ENCODE data around the gene THSD4.
"Not testable (repeated sequence)": the region's sequence is repeated elsewhere in the genome, so short reads cannot be mapped to it uniquely, and the experiment has no call there.

The THSD4 gene

DNA sequence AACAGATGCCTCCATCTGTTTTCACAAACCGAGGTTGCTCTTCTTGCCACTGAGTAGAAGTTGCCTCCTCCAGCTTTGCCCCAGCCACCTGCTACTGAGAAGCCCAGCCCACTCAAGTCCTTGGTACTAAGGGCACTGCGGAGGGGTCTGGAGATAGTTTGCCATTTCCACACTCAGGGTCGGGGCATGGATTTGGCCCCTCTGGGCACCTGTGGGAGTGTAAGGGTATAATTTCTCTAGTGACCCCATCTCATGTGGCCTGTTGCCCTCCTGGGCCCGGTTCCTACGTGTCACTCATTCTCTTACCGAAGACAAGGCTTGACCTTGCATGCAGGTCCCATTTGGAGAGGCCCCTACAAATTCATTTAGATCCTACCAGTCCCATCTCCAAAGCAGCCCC lies 79.0 kb downstream of the THSD4 start:
- DNase-seq = no peak

DNA sequence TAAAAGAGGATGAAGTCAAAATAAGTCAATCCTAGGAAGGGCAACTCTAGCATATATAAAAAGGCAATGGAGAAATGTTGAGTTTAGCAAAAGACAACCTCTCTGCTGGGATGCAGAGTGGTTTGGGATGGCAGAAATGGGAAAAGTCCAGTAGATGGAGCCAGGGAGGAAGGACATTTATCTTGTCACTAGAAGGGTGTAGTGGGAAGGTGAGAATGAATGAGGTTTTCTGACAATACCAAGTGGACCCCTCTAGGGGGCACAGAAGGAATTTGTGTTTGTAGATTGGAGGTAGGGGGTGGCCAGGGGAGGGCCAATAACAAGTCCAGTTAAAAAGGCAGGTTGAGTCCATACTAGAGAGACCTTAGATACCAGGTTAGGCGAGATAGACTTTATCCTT lies 80.0 kb downstream of the THSD4 start:
- no peak for DNase-seq

DNA sequence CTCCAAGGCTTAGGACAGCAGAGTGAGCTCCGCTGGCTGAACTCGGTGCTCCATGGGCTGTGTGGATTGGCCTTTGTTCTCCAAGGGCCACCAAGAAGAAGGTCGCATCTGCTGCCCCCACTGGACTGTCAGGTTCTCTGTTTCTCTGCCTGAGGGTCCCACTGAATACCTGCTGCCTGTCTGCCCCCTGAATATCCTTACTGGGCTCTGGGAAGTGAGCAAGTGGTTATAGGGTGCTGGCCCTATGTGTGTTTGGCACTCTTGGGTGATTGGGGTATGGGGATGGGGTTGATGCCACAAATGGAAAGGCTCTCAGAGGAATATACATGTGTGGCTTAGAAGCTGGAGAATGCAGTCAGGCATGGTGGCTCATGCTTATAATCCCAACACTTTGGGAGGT lies 82.3 kb downstream of the THSD4 start:
- no peak for DNase-seq

DNA sequence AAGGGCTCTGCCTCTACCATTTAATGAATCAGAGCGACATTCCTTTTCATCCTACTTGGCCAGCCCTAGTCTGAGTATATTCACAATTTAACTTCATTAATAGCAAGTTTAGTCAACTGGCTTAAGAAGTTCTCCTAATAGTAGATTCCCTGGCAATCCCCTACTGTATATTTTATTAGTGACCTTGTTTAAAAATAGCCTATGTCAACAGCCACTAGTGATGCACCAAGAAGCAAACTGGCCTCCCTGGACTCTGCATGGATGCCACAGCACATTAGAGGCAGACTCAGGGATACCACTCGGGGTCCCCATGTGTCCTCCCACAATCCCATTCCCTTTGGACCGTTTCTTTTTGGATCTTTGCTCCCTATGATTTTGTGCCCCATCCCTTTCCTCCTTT lies 83.6 kb downstream of the THSD4 start:
- no peak for DNase-seq

DNA sequence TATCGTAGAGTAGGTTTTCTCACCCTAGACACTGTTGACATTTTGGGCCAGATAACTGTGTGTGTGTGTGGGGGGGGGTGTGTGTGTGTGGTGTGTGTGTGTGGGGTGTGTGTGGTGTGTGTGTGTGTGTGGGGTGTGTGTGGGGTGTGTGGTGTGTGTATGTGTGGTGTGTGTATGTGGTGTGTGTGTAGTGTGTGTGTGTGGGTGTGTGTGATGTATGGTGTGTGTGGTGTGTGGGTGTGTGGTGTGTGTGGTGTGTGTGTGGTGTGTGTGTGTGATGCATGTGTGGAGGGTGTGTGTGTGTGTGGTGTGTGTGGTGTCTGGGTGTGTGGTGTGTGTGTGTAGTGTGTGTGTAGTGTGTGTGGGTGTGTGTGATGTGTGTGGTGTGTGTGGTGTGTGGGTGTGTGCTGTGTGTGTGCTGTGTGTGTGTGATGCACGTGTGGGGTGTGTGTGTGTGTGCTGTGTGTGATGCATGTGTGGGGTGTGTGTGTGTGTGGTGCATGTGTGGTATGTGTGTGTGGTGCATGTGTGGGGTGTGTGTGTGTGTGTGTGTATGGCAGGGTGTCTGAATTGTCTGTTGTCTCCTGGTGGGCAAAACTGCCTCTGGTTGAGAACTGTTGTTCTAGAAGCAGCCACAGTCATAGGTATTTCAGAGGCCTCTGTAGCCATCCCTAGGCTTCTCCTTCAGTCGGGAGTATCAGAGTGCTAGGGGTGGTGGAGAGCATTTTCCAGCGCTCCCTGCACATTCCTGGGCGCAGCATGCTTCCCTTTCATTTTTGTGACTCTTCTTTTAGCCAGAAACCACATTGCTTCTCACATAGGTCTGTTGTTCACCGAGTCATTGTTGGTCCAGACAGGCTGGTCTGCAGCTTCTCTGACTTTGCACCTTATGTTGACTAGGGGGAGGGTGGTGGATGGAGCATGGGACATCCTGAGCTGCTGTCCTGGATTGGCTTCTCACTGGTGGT lies 84.4 kb downstream of the THSD4 start:
- DNase-seq = no peak

DNA sequence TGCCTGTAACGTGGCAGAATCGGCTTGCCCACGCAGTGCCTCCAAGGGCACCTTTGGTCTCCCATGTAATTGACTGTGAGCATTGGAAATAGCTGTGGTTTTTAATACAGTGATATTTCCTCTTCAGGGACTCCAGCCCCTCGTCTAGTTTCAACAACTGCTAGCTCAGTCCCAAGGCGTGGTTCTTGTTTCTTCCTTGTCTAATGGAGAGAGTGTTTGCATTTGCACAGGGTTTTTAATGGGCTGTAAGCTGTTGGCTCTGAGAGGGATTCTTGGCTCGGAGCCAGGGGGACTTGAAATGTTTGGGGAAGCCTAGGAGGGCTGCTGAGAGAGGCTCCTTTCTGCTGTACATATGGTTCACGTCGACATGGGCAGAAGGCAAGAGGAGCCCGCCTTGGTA lies 86.2 kb downstream of the THSD4 start:
- DNase-seq = no peak

DNA sequence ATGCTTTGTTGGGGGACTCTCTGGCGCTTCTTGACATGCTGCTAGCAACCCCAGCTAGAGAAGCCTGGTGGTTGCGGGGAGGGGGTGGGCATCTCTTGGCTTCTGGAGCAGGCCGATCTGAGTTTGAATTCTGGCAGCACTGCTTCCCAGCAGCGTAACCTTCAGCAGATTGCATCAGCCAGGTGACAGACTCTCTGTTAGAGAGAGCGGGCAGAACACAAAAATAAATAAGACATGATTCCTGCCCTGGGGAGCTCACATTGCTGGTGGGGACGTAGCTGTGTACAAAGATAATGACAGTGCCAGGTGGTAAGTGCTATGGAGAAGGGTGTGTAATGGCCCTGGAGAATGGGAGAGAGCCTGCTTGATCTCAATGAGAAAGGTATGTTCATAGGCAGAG lies 87.4 kb downstream of the THSD4 start:
- DNase-seq = no peak

DNA sequence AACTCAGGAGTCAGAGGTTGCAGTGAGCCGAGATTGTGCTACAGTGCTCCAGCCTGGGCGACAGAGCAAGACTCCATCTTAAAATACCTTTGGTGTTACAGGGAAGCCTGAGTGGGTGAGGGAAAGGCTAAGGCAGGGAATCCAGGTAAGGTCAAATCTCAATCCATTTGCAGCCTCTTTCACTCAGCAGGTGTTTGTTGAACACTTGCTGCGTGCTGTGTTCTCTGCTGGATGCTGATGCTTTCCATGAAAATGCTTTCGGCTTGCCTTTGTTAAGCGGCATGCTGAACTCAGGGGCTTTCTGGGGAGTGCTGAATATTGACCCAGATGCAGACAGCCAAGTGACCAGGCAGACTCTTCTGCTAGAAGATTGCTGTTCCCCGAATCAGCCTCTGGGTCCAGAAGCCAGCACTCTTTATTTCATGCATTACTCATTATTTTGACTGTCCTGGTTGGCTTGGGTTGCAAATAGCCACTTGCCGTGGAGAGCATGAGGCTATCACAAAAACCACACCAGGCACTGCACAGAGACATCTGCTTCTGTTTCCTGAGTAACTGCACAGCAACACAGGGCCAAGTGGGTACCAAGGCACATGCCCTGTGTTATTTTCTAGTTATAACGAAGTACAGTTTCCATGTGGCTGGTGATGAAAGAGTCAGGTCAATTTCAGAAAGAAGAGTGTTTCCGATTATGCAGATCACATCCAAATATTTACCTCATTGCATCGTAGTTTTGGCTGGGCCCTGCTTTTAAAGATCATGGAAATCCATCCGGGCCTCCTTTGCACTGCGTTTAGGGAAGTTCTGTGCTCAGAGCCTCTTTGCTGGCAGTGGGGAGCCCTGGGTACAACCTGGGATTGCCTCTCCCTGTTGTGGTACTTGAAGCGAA lies 88.6 kb downstream of the THSD4 start:
- no peak for DNase-seq

DNA sequence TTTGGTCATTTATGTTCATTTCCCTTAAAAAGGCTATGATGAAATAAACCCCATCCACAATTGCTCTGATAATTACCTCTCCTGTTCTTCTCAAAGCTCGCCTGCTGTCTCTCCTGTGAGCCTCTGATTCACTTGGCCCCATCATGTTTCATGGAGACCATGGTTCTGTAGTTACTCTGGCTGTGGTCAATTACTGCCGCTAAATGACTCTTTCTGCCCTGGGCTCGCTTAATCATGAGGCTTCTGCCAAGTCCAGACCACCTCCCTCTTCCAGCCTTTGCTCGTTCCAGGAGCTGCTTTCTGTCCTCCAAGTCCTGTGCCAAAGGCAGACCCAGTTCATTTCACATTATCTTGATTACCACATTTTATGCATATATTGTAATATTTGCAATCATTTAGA lies 91.9 kb downstream of the THSD4 start:
- no peak for DNase-seq

DNA sequence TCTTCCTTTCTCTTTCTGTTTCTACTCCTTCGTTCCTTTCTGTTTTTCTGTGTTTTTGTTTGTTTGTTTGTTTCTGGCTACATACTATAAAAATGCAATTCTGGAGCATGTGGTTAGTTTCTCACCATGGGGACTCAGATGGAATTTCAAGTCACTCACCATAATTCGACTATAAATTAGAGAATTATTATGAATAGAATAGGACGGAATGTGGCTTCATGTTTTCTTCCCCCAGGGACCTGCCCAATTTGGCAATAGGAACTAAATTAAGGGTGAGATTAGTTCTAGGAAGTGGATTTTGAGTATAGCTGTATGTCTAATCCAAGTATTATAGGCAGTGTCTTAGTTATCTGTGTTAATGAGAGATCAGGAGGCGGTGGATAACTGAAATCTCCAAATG lies 96.9 kb downstream of the THSD4 start:
- no peak for DNase-seq

DNA sequence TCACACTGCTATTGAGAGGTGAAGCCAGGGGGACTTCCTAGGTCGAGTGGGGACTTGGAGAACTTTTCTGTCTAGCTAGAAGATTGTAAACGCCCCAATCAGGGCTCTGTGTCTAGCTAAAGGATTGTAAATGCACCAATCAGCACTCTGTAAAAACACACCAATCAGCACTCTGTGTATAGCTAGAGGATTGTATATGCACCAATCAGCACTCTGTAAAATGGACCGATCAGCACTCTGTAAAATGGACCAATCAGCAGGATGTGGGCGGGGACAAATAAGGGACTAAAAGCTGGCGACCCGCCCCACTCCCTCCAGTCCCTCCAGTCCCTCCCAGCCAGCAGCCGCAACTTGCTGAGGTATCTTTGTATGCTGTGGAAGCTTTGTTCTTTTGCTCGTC lies 98.7 kb downstream of the THSD4 start:
- DNase-seq = not testable (repeated sequence)

DNA sequence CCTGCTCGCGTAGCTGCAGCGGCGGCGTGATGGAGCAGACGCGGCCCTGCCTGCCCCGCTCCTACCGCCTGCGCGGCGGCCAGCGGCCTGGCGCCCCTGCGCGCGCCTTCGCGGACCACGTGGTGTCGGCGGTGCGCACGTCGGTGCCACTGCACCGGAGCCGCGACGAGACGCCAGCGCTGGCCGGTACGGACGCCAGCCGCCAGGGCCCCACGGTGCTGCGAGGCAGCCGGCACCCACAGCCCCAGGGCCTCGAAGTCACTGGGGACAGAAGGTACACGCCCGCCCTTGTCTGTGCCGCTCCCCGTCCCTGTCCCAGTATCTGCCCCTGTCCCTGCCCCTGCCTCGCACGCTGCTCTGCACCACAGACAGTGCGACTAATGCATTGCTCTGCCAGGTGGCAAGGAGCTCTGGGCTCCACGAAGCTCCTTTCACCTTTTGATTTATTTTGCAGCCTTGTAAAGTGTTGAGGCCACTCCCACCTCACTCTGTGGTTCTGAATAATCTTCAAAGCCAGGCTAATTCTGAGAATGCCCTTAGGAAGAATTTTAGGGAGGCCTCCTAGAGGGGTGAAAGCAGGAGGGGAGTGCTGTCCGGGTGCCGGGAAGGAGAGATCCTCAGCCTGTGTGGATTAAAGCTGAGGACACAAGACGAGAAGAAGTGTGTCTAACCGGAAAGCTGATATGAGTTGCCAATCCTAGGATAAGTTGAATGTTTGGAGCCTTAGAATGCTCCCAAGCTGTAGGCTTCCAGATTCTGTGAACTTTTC lies 100.0 kb downstream of the THSD4 start:
- DNase-seq = no peak

DNA sequence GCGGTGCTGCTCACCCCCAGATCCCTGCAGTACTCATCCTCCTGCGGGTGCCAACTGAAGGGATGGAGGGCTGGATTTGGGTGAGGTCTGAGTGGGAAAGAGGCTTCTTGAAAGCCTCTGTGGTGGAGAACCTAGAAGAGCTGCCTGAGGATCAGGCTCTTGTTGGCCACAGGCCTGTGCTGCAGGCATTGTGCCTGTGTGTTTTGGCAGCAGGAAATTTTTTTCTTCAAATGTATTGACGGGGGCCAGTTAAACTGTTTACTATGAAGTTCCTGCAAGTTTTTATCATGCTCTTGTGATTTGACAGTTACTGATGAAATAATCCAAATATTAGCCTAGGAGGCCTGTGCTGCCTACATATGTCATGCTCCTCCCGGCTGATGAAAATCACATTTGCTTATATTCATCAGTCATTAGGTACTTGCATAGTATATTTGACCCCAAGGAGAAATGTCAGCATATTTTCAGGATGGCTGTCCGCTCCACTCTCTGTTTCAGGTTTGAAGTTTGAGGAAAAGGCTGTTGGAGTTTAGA lies 103.1 kb downstream of the THSD4 start:
- no peak for DNase-seq

DNA sequence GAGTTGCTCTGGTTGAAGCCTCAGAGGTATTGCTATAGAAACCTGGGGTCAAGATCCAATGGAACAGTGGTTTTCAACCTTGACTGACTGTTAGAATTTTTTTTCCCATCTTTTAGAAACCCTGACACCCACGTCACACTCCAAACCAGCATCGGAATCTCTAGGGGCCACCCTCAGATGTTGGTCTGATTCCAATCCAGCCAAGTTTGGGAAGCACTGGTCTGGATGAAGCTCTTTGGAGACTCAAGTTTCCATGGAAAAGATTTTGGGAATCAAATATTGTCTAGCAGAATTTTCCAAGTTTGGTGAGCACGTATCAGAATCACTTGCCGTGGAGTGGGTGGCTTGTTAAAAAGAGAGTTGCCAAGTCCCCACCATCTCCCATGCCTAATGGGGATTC lies 103.8 kb downstream of the THSD4 start:
- DNase-seq = no peak

DNA sequence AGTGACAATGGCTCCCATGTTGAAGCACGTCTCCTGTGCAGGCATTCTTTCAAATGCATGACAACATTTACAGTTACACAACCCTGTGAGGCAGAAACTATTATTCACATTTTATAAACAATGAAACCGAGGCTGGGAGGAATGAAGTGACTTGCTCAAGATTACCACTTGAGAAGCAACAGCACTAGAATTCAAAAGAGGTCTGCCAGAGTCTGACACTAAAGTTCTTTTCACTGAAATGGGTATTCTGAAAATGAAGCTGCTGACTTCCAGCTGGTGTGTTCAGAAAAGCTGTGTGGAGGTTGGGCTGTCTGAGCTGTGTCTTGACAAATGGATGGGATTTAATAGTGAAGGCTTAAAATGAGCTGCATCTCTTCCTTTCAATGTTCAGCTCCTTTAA lies 104.4 kb downstream of the THSD4 start:
- no peak for DNase-seq

DNA sequence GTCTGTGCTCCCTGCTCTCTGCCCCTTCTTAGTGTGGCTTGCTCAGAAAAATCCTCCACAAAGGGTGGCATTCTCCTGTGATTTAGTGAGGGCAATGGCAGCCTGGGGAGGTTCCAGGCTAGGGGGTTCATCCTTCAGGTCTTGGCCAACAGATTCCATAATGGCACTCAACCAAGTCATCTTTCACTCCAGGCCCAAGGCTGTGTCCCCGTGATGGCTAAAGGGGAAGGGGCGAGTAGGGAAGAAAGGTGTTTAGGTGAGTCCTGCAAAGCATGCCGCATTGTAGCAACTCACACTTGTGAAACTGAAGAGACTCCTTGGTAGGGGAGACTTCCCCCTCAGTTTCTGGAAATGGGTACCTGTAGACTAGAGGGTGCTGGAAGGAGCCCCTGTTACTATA lies 105.6 kb downstream of the THSD4 start:
- DNase-seq = no peak

DNA sequence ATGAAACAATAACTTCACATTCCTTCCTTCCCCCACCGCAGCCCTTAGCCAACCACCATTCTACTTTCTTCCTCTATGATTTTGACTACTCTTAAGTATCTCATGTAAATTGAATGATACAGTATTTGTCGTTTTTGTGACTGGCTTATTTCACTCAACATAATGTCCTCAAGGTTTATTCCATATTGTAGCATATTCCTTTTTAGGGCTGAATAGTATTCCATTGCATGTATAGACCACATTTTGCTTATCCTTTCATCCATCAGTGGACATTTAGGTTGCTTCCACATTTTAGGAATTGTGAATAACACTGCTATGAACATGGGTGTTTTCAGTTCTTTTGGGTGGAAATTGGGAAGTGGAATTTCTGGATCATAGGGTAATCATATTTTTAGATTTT lies 106.1 kb downstream of the THSD4 start:
- DNase-seq = no peak

DNA sequence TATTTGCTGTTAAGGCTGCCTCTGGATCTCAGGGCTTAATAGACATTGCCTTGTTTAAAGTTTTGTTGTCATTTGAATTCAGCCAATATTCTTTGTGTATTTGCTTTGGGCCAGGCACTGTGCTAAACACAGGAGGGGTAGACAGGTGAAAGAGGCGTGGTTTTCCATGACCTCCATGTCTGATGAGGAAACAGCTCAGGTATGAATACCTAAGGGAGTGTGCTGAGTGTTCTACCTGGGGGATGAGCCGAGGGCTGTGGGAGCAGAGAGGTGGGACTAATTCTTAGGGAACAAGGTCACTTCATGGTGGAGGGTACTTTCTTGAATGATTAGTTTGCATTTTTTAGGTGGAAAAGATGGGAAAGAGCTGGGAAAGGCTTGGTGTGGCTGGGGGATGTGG lies 108.2 kb downstream of the THSD4 start:
- DNase-seq = no peak

DNA sequence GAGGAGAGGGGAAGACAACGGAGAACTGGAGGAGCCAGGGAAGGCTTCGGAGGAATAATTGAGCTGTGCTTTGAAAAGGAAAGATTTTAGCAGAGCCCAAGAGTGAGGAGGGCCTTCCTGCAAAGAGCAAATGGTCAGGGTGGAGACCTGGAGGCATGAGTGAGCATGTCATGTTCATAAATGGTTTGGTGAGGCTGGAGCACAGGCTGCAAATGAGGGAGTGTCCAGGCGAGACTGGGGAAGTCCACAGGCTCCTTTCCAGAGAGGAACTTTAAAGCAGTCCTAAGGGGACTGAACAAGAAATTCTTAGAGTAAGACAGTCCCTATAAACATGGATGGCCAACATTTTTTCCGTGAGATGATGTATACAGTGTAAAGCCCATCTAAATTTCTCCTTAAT lies 108.8 kb downstream of the THSD4 start:
- no peak for DNase-seq

DNA sequence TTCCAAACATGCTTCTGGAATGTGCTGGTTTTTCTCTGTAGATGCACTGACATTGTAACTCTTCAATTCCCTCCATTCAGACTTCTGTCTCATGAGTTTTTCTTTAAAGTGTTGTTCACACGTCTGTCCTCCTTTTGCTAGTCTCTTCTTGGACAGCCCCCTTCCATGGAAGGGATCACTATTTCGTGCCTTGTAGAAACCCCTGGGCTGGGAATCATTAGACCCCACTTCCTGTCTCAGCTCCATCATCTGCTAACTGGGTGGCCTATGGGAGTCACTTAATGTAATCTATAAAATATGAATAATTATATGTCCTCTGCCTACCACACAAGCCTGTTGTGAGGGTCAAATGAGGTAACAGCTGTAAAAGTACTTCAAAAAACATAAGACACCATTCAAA lies 110.6 kb downstream of the THSD4 start:
- no peak for DNase-seq

DNA sequence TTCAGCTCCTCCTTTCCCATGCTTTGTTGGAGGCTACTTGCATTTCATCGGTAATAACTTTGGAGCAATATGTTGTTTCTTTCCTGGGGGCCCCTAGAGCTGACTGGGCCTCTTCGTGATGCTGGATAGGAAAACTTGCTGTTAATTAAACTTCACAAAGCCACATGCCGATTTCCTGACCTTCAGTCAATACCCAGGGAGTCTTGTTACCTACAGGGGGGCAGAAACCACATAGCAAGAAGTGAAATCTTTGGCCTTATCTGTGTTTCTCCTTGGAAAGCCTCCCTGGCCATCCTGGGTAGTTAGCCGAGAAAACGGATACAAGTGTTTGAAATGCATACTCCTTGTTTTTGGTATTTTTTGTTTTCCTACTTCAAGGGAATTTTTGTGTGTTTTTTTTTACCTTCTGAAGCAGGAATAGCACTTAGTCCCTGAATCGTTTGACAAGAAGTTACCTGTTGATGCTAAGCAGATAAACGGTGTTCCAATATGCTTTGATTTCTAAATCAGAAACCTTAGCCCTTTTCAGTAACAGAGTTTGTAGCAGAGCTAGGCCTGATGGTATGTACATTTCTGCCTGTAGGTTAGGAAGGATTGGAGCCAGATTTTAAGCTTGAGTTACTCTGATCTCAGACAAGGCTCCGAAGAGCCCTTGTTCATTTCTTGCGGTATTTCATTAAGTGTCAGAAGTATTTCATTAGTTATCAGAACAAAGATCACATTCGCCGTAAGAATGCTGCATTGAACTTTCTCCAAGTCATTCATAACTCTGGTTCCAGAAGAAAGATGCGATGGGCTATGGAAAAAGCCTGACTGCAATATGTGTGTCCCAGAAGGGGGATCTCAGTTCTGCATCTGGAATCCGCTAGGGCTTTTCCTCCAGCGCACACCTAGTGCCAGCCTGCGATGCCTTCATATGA lies 111.5 kb downstream of the THSD4 start:
- DNase-seq = no peak

DNA sequence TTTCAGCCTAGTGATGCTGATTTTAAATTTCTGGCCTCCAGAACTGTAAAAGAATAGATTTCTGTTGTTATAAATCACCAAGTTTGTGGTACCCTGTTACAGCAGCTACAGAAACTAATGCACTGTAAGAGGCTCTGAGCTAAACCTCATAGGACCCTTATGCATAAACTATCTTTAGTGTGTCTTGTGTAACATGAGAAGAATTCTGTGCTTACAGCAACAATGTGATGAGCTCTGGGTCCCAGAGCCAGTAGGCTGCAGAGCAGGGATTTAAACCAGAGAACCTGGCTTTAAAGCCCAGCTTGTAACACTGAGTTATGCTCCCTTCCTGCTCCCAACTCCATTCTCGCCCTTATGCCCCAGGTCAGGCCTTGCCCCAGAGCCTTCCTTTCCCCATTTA lies 113.1 kb downstream of the THSD4 start:
- no peak for DNase-seq
